K562 (cell line): Measurements from ENCODE around the gene CD48. TPM values are rescaled to one million over a fixed set of nuclear protein-coding genes. Genes with fewer than 3 reads are reported as not detected.

Experiments
- ATAC-seq: fragments of 200-7000 bp; cut with Tn5 transposase; 3 replicates; pipeline ENCODE4 v1.9.1; 2020; ENCODE audit warnings: moderate library complexity
- BruUV-seq: library from RNA; stranded (reverse); fragments of 400-500 nt; replicated peaks from 2 replicates; lab custom pipeline; 2021; lab: Mats Ljungman, UMichigan
- CTCF ChIA-PET: fragments of 300-600 bp; formaldehyde crosslinking; extraction: SDS; loops from one replicate; lab custom pipeline; 2021; ENCODE audit warnings: low intra/inter-chr PET ratio; lab: Yijun Ruan, JAX
- POLR2A ChIA-PET: fragments of 300-600, 350-650 bp; sonication (Branson Sonifier 250); formaldehyde crosslinking; extraction: SDS; loops from one replicate; lab custom pipeline; 2021; ENCODE audit warnings: antibody characterized with exemption, inconsistent platforms; lab: Yijun Ruan, JAX
- DNase-seq, 4 experiments: peaks; one replicate each; pipeline versions ENCODE4 v3.0.0 to v3.0.0-alpha.2; 2011 to 2018; ENCODE audit warnings: low spot score in 3 of 4, mixed read lengths in 3 of 4; ENCODE audit errors: extremely low read depth in 1 of 4
- FAIRE-seq: peaks from 2 replicates; lab custom pipeline; 2011; peaks lifted over from hg19 to GRCh38; lab: Jason Lieb, UNC
- H2AFZ ChIP-seq: 2 replicates; pipeline ENCODE4 v1.6.0; 2011; ENCODE audit warnings: low read depth, low read length, control low read depth, inconsistent platforms
- H3K27ac ChIP-seq: fragments of 200-600 bp; 3 replicates; pipeline ENCODE4 v1.8.0; 2011; ENCODE audit warnings: low read depth, mild to moderate bottlenecking, control low read depth, inconsistent platforms, low read length, moderate library complexity, mixed read lengths; ENCODE audit errors: extremely low read depth
- H3K27me3 ChIP-seq, 2 experiments: fragments of 300-600 bp in 1 of 2; 2 replicates in 1 of 2; 3 replicates in 1 of 2; pipeline versions ENCODE4 v1.6.0 to v1.8.0; 2011; ENCODE audit warnings: inconsistent platforms in 2 of 2, low read length in 2 of 2, mild to moderate bottlenecking in 1 of 2, mixed read lengths in 1 of 2, moderate library complexity in 1 of 2; ENCODE audit not compliant: control insufficient read depth in 2 of 2, insufficient read depth in 2 of 2
- H3K36me3 ChIP-seq: fragments of 300-600 bp; 3 replicates; pipeline ENCODE4 v1.8.0; 2011; ENCODE audit warnings: mild to moderate bottlenecking, low read length, inconsistent platforms; ENCODE audit not compliant: control insufficient read depth, insufficient read depth
- H3K4me1 ChIP-seq, 2 experiments: fragments of 200-600 bp in 1 of 2; replicated peaks in 1 of 2; 2 replicates in 1 of 2; 3 replicates in 1 of 2; pipeline versions ENCODE4 v1.5.1 to v1.8.0; 2011; ENCODE audit warnings: inconsistent platforms in 2 of 2, low read length in 2 of 2, mild to moderate bottlenecking in 1 of 2, mixed read lengths in 1 of 2, moderate library complexity in 1 of 2; ENCODE audit not compliant: control insufficient read depth in 2 of 2, insufficient read depth in 2 of 2
- H3K4me2 ChIP-seq: 2 replicates; pipeline ENCODE4 v1.6.1; 2011; ENCODE audit warnings: low read length, control low read depth, inconsistent platforms, mixed read lengths; ENCODE audit not compliant: insufficient read depth
- H3K4me3 ChIP-seq: fragments of 200-600 bp; sonication (generic), shearing (Covaris generic); 2 replicates; pipeline ENCODE4 v1.5.1; 2016; ENCODE audit warnings: control low read depth, inconsistent platforms
- H3K79me2 ChIP-seq: fragments of 200-600 bp; 3 replicates; pipeline ENCODE4 v1.8.0; 2011; ENCODE audit warnings: low read length, inconsistent platforms; ENCODE audit not compliant: control insufficient read depth, insufficient read depth
- H3K9ac ChIP-seq, 2 experiments: 2 replicates each; pipeline versions ENCODE4 v1.6.0 to v1.6.1; 2011; ENCODE audit warnings: low read depth in 2 of 2, low read length in 2 of 2, control low read depth in 1 of 2, inconsistent platforms in 1 of 2, mild to moderate bottlenecking in 1 of 2, mixed read lengths in 1 of 2; ENCODE audit not compliant: insufficient read depth in 1 of 2
- H3K9me1 ChIP-seq: one replicate; pipeline ENCODE4 v1.6.0; 2011; ENCODE audit warnings: inconsistent platforms, mild to moderate bottlenecking, low read length, moderate library complexity; ENCODE audit not compliant: control insufficient read depth, insufficient read depth
- H3K9me3 ChIP-seq: replicated peaks from 2 replicates; pipeline ENCODE4 v1.5.1; 2011; ENCODE audit warnings: low read depth, low read length, inconsistent platforms; ENCODE audit not compliant: control insufficient read depth, insufficient read depth
- H4K20me1 ChIP-seq: replicated peaks from 2 replicates; pipeline ENCODE4 v1.6.1; 2011; ENCODE audit warnings: low read length, inconsistent platforms, mixed read lengths; ENCODE audit not compliant: control insufficient read depth, insufficient read depth
- CCAR2 ChIP-seq: fragments of 200-400 bp; formaldehyde crosslinking; IDR thresholded peaks from 2 replicates; pipeline ENCODE4 v1.6.1; 2017; ENCODE audit warnings: mild to moderate bottlenecking, low read depth, low read length
- CGGBP1 ChIP-seq: fragments of 250-450 bp; sonication (Bioruptor Pico); IDR thresholded peaks from 2 replicates; pipeline ENCODE4 v1.9.0; 2021; ENCODE audit warnings: mild to moderate bottlenecking
- CREB3L1 ChIP-seq: fragments of 450-650 bp; IDR thresholded peaks from 2 replicates; pipeline ENCODE4 v1.6.1; 2014; ENCODE audit warnings: low read depth, mild to moderate bottlenecking, moderate library complexity, borderline replicate concordance
- CREM ChIP-seq: IDR thresholded peaks from 2 replicates; pipeline ENCODE4 v1.6.1; 2014; ENCODE audit warnings: antibody characterized with exemption, low read depth
- DNMT1 ChIP-seq: fragments of 450-650 bp; IDR thresholded peaks from 2 replicates; pipeline ENCODE4 v1.6.1; 2016; ENCODE audit warnings: antibody characterized with exemption, mild to moderate bottlenecking
- HNRNPL ChIP-seq: fragments of 200-400 bp; formaldehyde crosslinking; IDR thresholded peaks from 2 replicates; pipeline ENCODE4 v1.6.1; 2017; ENCODE audit warnings: low read depth, mild to moderate bottlenecking, low read length
- MAX ChIP-seq: sonication (generic); formaldehyde crosslinking; IDR thresholded peaks from 2 replicates; pipeline ENCODE4 v1.9.0; 2022; ENCODE audit warnings: mild to moderate bottlenecking, missing genetic modification reagents
- NELFE ChIP-seq: IDR thresholded peaks from 2 replicates; pipeline ENCODE4 v1.6.1; 2011; ENCODE audit warnings: mild to moderate bottlenecking; ENCODE audit not compliant: insufficient read depth, insufficient read length
- NFRKB ChIP-seq: fragments of 450-650 bp; IDR thresholded peaks from 2 replicates; pipeline ENCODE4 v1.6.1; 2016; ENCODE audit warnings: low read depth
- PML ChIP-seq: IDR thresholded peaks from 2 replicates; pipeline ENCODE4 v1.6.1; 2012; ENCODE audit warnings: low read length, inconsistent platforms
- POLR3G ChIP-seq: IDR thresholded peaks from 2 replicates; pipeline ENCODE4 v1.6.1; 2011; ENCODE audit not compliant: insufficient read length, insufficient replicate concordance; ENCODE audit errors: extremely low read depth
- RBFOX2 ChIP-seq: fragments of 200-400 bp; formaldehyde crosslinking; IDR thresholded peaks from 2 replicates; pipeline ENCODE4 v1.6.1; 2017; ENCODE audit warnings: low read depth, mild to moderate bottlenecking, low read length, moderate library complexity
- RHOXF2B ChIP-seq: fragments of 250-450 bp; sonication (Bioruptor Pico); conservative IDR thresholded peaks from 2 replicates; pipeline ENCODE4 v1.5.1; 2021
- SIX5 ChIP-seq, 2 experiments: IDR thresholded peaks; 2 replicates each; pipeline ENCODE4 v1.6.1; 2011; ENCODE audit warnings: low read length in 2 of 2, borderline replicate concordance in 1 of 2, low read depth in 1 of 2, mild to moderate bottlenecking in 1 of 2, moderate library complexity in 1 of 2; ENCODE audit not compliant: insufficient read depth in 1 of 2
- SLC30A9 ChIP-seq: fragments of 250-450 bp; sonication (Bioruptor Pico); IDR thresholded peaks from 2 replicates; pipeline ENCODE4 v1.8.0; 2022; ENCODE audit warnings: mild to moderate bottlenecking, moderate library complexity
- SRSF1 ChIP-seq: fragments of 200-400 bp; formaldehyde crosslinking; IDR thresholded peaks from 2 replicates; pipeline ENCODE4 v1.6.1; 2017; ENCODE audit warnings: mild to moderate bottlenecking, low read depth, low read length, moderate library complexity
- TAF1 ChIP-seq: IDR thresholded peaks from 2 replicates; pipeline ENCODE4 v1.6.1; 2011; ENCODE audit warnings: mild to moderate bottlenecking, low read length, moderate library complexity; ENCODE audit not compliant: insufficient read depth, control insufficient read depth, severe bottlenecking; ENCODE audit errors: extremely low read depth
- ZBTB49 ChIP-seq: sonication (generic); formaldehyde crosslinking; IDR thresholded peaks from 2 replicates; pipeline ENCODE4 v1.8.0; 2022; ENCODE audit warnings: missing genetic modification reagents, mild to moderate bottlenecking, borderline replicate concordance
- ZEB2 ChIP-seq: fragments of 450-650 bp; IDR thresholded peaks from 2 replicates; pipeline ENCODE4 v1.6.1; 2016
- WGBS: fragments of 100-300 bp; shearing (Covaris generic); methylation state at CpG from one replicate; pipeline ENCODE4 v1.1.6; 2016; ENCODE audit warnings: low coverage, mixed read lengths; ENCODE audit not compliant: insufficient coverage; ENCODE audit errors: missing lambda C conversion rate; 5-methylcytosine and 5-hydroxymethylcytosine counted together
- in situ Hi-C: fragments of 300-500 bp; cut with MboI; formaldehyde crosslinking; loops from 4 replicates; pipeline ENCODE4 v1.15.0; 2018; ENCODE audit warnings: inconsistent platforms, mixed read lengths
- intact Hi-C: fragments of 100-400 bp; cut with micrococcal nuclease; formaldehyde crosslinking; loops from 2 replicates; pipeline ENCODE4 v1.14.2; 2022
- polyA plus RNA-seq, 8 experiments: library from polyadenylated mRNA; depleted of rRNA in 4 of 8; stranded (reverse) in 5 of 8; unstranded in 3 of 8; fragments of >200 nt; fragmentation: Nextera tagmentation in 2 of 8; fragmentation: Illumina TruSeq in 1 of 8; extraction: Ambion mirVana in 2 of 8; extraction: Trizol in 1 of 8; gene quantifications; 2 replicates each; pipeline versions ENCODE4 v1.2.1 to v1.2.3, GENCODE V29; 2011 to 2014; ENCODE audit warnings: inconsistent platforms in 1 of 8, missing spikeins in 1 of 8
- total RNA-seq, 7 experiments: library from RNA; depleted of rRNA in 6 of 7; stranded (reverse); fragments of >200 nt in 6 of 7; fragmentation: Illumina TruSeq in 2 of 7; extraction: Trizol in 2 of 7; gene quantifications; 2 replicates each; pipeline versions ENCODE4 v1.2.1 to v1.2.3, GENCODE V29; 2011 to 2021; ENCODE audit warnings: low replicate concordance in 1 of 7

CD48 gene
- total and polyA plus RNA-seq, 9 of the 15 experiments (the other 6 are each of a cell fraction or from before 2014, with no cell fraction given) = 0.10 to 0.42 (median 0.29) TPM; not detected in 3

- TF ChIP-seq SIX5 (IDR thresholded peaks at IDR 0.05; ENCODE audit: borderline replicate concordance in 1 of 2, insufficient read depth in 1 of 2, low read depth in 1 of 2, low read length in 2 of 2) = no peak
Measured at GRCh38 chr1:160636547-160636946, 75.1 kb downstream of the CD48 start (continued).

- H2AFZ ChIP-seq = no peak overlapping the region
- H3K79me2 ChIP-seq = no peaks in the 10 kb centered on the region
- peaks cover 2 to 3% of the 10 kb centered on the region in 2 experiments; a peak in 3 of 5 replicates for H3K4me1 ChIP-seq
- ChIA-PET POLR2A (no interaction called here), CTCF (interaction anchor here (0.5 kb wide), 1 partner anchor 39 kb away, joined by 3 read pairs; no protein-coding TSS in a partner anchor)
- H3K4me2 ChIP-seq = no peak overlapping the region
- H3K4me3 ChIP-seq = no peak overlapping the region
- no peaks in the 10 kb centered on the region for H3K27me3 ChIP-seq
- no peak for DNase-seq
- intact Hi-C loops = no loop called here
- no peaks in the 10 kb centered on the region for H3K9me3 ChIP-seq
- no peaks in the 10 kb centered on the region for H3K36me3 ChIP-seq
- no peaks in the 10 kb centered on the region for H3K9me1 ChIP-seq
- H3K9ac ChIP-seq = no peak overlapping the region
- H3K27ac ChIP-seq = no peak overlapping the region
- no peak for ATAC-seq
- BruUV-seq = no TSS peak
- 62% methylated on average over 4 of the region's 4 CpGs for WGBS
- H4K20me1 ChIP-seq = no peaks in the 10 kb centered on the region
- in situ Hi-C loops = no loop called here
- no peak for FAIRE-seq
- no peak for TF ChIP-seq CREM
- no peak for TF ChIP-seq NFRKB
- TF ChIP-seq MAX (CRISPR knock-in tag) = no peak
- TF ChIP-seq TAF1 = no peak
- no peak for TF ChIP-seq CREB3L1
- no peak for TF ChIP-seq HNRNPL
- TF ChIP-seq DNMT1 = no peak
- no peak for TF ChIP-seq ZBTB49 (CRISPR knock-in tag)
- no peak for TF ChIP-seq SLC30A9 (CRISPR knock-in tag)
- TF ChIP-seq ZEB2 = no peak
- no peak for TF ChIP-seq CGGBP1 (CRISPR knock-in tag)
- no peak for TF ChIP-seq PML
- no peak for TF ChIP-seq POLR3G
- no peak for TF ChIP-seq NELFE
- TF ChIP-seq CCAR2 = no peak
- TF ChIP-seq RHOXF2B (CRISPR knock-in tag) = no peak
- no peak for TF ChIP-seq RBFOX2
- TF ChIP-seq SRSF1 = no peak
Measured at GRCh38 chr1:160636076-160636475, 75.5 kb downstream of the CD48 start.
